Stimulated activated CD8-positive, alpha-beta memory T cell treated with anti-CD3 and anti-CD28 coated beads, Interleukin-15, amount 100 ng/mL, for 48 hours (primary cell): Measurements from ENCODE around the gene GFPT2.
A peak's percentile ranks its signal among the peaks of the same experiment; 100 is the strongest.

Experiments used
- DNase-seq, 2 donors: peaks; one replicate each; pipeline ENCODE4 v3.0.0-alpha.2; 2020; ENCODE audit warnings: low read depth in 2 of 2

Gene GFPT2

GRCh38 chr5:180333661-180334060 lies 19.5 kb downstream of the GFPT2 start:
- DNase-seq = no peak

- no peak for DNase-seq
Measured at GRCh38 chr5:180332861-180333260, 20.3 kb downstream of the GFPT2 start.

- no peak for DNase-seq
Measured at GRCh38 chr5:180332051-180332517, 21.1 kb downstream of the GFPT2 start.

- no peak for DNase-seq
Measured at GRCh38 chr5:180331647-180331950, 21.5 kb downstream of the GFPT2 start.

GRCh38 chr5:180330810-180331646 lies 22.1 kb downstream of the GFPT2 start:
- DNase-seq = no peak

GRCh38 chr5:180330270-180330648 lies 22.9 kb downstream of the GFPT2 start:
- DNase-seq = no peak

GRCh38 chr5:180329606-180330269 lies 23.4 kb downstream of the GFPT2 start:
- DNase-seq = no peak

- DNase-seq = no peak
Measured at GRCh38 chr5:180329138-180329435, 24.0 kb downstream of the GFPT2 start.

- DNase-seq = peak; percentile 61 to 68
Measured at GRCh38 chr5:180328296-180329137, 24.6 kb downstream of the GFPT2 start.

GRCh38 chr5:180326989-180327565 lies 26.1 kb downstream of the GFPT2 start:
- no peak for DNase-seq

GRCh38 chr5:180324601-180324950 lies 28.6 kb downstream of the GFPT2 start:
- no peak for DNase-seq

GRCh38 chr5:180323941-180324600 lies 29.1 kb downstream of the GFPT2 start:
- no peak for DNase-seq

- DNase-seq = no peak
Measured at GRCh38 chr5:180323160-180323559, 30.0 kb downstream of the GFPT2 start.

GRCh38 chr5:180318456-180319089 lies 34.6 kb downstream of the GFPT2 start:
- DNase-seq = no peak

GRCh38 chr5:180316586-180316985 lies 36.5 kb downstream of the GFPT2 start:
- DNase-seq = no peak

GRCh38 chr5:180315762-180316212 lies 37.3 kb downstream of the GFPT2 start:
- DNase-seq = peak; percentile 47 to 48

GRCh38 chr5:180313677-180314505 lies 39.2 kb downstream of the GFPT2 start:
- peak in 1 of 2 donors; percentile 74 for DNase-seq

GRCh38 chr5:180311216-180311615 lies 41.9 kb downstream of the GFPT2 start:
- DNase-seq = no peak

- no peak for DNase-seq
Measured at GRCh38 chr5:180306796-180307195, 46.3 kb downstream of the GFPT2 start.

- DNase-seq = no peak
Measured at GRCh38 chr5:180305481-180305880, 47.7 kb downstream of the GFPT2 start.
